NCI-H526 (cell line): ENCODE results near the gene SOX10.

Experiments used
- DNase-seq, 2 experiments: peaks; one replicate each; lab custom pipeline; 2025; lab: John Stamatoyannopoulos, UW

SOX10 gene

DNA sequence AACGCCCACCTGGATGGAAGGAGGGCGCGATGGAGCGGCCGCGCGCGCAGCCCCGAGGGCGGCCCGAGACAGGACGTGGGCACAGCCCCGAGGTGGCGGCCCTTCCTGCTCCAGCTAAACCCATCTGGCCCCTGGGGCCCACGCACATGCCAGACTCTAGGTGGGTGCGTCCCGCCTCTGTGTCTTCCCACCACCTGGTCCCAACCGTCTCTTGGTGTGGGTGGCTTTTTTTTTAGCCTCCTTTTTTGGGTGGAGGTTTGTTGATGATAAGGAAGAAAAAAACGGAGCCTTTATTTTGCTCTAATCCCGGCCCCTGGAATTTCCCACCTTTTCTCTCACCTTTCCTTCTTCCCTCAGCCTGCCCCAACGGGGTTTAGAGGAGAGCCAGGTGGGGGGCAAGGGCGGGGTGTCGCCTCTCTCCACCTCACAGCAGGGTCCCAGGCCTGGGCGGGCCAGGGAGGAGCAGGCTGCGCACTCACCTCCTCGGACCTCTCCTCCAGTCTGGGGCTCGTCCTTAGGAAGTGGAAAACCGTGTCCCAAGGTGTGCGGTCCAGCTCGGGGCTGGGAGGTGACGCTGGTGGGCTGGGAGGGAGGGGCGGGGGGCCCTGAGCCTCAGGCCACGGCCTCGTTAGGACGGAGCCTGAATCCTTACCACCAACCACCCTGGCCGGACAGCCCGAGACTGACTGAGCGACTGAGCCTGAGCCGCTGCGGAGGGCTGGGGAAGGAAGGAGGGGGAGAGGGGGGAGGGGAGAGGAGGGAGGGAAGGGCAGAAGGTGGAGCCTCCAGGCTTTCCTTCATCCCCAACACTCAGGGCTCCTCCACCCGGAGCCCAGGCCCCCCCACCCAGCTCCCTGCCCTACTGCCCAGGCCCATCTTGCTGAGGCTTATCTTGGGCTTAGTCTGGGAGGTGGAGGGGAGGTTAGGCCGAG, at the start of gene SOX10:
TSS of gene SOX10 (minus strand) at position 696 of the 932 bp plus-strand sequence. CDS start 771 bp downstream, outside the sequence.
- no peak for DNase-seq

DNA sequence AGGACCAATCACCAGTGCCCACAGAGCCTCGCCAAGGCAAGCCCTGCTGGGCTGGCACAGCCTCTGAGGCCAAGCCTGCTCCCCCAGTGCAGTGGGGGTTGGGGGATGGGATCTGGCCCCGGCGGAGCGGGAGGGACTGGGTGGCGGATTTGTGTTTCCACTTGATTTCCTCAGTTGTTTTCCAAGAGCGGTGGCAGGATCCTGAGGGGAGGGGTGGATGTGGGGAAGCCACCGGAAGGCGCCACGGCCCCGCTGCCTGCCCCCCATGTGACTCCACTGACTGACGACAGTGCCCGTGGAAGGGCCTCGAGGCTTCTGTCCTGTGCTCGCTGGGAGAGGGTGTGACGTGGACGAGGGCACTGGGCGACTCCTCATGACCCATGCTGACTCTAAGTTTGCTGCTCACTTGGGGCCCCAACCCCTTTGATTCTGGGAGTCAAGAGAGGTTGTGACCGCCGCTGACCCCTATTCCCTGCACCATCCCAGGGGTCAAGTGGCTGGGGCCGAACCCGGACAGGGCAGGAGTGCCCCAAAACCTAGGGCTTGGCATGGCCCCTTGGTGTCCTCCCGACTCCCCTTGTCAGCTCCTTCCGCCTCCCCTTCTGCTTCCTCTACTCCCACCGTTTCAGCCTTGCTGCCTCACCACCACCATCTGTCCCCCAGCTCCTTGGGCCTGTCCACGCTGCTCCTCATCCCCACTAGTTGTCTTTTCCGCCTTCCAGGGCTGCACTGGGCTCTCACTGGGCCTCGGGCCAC, 49.3 kb upstream of the SOX10 start:
- no peak for DNase-seq

DNA sequence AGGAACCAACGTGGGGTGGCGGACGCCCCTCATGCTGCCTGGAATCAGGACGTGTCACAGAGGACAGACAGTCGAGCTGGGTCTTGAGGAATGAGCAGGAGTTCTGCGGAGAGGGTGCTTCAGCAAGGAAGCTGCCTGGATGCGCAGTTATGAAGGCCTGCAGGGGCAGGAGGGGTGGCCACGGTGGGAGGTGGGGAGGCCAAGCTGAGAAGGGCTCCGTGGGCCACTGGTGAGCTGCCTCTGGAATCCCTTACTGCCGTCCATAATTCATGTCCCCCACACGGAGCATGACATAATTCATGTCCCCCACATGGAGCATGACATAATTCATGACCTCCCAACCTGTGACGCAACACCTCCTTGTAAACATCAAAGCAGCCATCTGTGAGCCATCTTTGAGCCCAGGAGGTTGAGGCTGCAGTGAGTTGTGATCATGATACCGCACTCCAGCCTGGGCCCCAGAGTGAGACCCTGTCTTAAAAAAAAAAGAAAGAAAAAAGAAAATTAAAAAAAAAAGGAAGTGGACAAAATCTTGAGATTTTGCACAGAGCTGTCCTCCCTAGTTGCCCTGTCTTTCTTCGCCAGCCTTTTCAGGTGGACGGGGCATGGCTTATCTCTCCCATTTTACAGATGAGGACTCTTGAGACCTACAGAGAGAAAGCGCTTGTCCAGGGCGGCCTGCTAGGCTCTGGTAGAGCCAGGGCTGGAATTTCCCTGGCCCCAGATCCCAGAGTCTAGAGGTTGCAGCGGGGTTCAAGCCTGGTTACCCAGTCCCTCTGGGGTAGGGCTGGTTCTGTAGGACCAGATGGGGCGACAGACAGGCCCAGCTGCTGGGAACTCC, 48.5 kb upstream of the SOX10 start:
- DNase-seq, result no peak

DNA sequence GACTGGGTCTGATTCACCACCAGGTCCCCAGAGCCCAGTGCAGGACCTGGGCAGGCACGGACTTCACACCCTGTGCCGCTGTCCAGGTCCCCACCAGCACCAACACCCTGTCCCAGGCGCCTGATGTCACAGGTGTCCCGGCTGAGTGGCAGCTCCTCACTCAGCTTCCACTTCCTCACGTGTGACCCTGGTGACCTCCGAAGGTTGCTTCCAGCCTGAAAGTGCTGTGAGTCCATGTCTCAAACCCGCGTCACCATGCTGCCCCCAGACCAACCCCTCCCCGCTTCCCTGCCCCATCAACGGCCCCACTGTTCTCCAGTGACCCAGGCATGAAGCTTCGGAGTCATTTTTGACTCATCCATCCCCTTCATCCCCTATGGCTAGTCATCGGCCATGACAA, 47.1 kb upstream of the SOX10 start:
- DNase-seq, result no peak

DNA sequence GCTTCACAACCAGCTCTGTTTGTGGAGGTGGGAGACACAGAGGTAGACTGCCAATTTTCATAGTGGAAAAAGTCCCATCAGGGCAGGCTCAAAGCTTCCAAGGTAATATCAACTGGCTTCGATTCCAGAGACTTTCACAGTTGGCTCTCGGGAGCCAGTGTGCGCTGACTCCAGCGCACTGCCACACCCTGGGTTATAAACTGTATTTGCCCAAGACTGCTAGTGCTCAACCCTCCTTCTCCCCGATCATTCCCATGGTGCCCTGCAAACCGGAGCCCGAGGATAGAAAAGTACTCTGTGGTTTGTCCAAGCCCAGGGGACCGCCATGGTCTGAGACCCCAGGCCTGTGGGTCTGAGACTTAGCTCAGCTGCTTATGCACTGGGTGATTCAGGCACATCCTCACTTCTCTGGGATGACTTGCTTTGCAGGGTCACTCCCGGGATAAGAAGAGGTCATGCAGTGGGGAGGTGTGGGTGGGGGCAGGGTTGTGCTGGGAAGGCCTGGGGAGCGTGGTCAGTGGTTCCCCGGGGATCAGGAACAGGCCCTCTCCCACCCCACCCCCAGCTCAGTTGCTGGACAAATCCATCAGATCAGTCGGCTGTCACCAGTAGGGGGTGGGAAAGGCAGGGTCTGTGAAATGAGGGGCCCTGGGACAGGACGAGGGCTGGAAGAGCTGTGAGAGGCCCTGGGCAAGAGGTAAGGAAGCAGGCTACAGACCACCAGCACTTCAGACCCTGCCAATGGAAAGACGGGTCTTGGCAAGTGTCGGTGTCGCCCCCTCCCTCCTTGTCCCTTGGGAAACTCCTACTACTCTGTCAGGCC, 46.2 kb upstream of the SOX10 start:
- DNase-seq, result no peak

DNA sequence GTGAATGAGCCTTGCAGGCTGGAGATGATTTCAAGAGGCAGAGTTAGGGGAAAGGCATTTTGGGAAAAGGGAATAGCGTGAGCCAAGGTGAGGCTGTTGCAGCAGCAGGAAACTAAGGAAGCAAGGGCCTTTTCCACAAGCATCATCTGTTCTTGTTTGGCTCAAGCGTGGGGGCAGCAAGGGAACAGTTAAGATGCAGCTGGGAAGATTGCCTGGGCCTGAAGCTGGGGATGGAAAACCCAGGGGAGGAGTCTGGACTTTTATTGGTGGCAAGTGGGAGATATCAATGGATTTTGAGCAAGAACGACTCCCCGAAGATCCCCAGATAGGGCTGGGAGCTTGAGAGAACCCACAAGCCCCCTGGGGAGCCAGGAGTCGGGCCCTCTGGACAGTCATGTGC, 45.5 kb upstream of the SOX10 start:
- no peak for DNase-seq

DNA sequence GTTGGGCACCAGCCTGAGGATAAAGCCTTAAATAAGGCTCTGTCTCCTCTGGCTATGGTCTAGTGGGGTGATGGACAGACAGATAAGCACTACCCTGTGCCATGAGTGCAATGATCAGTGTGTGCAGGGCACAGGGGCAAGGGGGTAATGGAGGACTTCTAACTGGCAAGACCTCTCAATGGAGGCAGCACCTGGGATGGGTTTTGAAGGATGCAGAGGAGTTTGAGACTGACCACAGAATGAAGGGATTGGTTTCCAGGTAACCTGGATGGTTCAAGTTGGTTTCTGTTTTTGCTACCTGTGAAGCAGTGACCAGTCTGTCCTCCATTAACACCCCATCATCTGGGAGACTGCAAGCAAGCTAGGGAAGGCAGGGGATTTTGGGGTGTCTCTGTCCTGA, 45.0 kb upstream of the SOX10 start:
- no peak for DNase-seq

DNA sequence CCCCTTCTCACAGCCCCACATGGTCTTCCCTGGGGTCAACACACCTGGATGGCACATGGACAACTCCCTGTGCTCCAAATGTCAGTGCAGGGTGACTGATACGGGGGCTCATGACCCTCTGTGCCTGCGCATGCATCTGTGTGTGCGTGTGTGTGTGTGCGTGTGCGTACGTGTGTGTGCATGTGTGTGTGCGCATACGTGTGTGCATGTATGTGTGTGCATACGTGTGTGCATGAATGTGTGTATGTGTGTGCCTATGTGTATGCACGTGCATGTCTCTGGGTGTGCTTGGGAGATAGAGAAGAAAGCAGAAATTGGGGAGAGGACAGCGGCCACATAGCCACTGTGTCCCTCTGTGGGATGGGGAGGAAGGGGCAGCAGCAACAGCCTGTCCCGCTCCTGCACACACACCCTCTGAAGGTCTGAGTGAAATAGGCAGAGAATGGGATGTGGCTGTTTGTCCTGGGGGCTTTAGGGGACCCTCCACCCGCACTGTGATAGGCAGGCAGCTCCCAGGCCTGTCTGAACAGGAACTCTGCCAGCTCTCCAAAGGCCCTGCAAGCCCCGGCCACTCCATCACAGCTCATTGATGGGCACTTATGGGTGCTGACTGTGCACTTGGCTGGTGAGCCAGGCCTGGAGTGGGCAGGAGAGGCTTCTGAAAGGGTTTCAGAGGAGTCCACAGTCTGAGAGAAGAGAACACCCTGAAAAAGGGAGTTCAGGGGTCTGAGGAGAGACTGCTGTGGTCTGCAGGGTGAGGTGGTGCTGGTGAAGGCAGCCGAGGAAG, 44.2 kb upstream of the SOX10 start:
- no peak for DNase-seq

DNA sequence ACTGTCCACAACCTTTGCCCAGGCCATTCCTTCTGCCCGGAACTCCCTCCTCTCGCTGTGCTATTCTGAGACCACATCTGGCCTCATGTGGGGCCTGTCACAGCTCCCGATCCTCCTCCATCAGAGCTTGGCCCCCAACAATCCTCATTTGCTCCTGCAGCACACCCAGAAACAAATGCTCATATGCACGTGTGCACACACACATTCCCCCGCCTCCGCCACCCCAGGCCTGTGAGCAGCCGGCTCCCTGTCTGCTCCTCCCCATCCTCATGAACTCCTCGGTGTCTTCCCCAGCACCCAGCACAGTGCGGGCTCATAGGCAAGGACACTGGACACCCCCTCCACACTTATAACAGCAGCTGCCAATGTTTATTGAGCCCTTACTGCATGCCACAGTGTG, 43.1 kb upstream of the SOX10 start:
- DNase-seq, result no peak

DNA sequence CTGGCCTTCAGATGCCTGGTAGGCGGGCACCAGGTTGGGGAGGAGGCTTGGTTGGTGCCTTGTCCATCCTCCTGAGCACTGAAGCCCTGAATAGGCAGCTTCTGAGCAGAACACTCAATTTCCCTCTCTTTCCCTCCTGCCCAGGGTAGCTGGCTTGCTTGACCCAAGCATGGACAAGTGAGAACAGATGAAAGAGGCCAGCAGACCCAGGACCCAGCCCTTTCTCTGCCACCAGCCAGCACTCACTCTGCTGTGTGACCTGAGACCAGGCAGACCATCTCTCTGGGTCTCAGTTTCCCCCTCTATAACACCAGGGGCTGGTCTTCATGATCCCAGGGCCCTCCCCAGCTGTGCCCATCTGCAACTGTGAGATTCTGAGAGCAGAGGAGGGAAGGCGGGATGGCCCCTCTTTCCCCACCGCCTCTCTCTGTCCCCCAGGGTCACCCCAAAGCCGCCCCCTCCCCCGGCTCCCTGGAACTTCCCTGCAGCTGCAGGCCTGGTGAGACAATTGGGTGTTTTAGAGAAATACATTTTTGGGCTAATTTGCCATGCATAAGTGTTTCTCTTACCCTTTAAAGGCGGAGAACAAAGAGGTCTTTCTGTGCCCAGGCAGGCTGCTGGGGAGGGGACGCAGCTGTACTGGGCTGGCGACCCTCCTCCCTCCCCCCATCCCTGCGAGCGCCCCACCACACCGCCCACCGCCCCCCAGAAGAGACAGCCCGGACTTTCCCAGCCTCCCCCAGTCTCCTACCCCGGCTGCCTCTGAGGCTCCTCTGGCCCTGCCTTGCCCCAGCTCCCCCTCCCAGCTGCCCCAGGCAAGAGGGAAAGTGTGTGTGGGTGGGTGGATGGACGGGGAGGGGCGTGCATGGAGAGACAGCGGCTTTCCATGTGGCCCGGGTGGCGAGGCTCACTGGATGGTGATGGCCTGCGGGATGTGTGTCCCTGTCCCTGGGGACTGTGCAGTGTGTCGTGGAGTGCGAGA, 42.1 kb upstream of the SOX10 start:
- no peak for DNase-seq

- DNase-seq, result no peak
Measured at GRCh38 chr22:38025514-38025913, 41.2 kb upstream of the SOX10 start.

GRCh38 chr22:38023045-38023444, 38.7 kb upstream of the SOX10 start:
- DNase-seq, result no peak

DNA sequence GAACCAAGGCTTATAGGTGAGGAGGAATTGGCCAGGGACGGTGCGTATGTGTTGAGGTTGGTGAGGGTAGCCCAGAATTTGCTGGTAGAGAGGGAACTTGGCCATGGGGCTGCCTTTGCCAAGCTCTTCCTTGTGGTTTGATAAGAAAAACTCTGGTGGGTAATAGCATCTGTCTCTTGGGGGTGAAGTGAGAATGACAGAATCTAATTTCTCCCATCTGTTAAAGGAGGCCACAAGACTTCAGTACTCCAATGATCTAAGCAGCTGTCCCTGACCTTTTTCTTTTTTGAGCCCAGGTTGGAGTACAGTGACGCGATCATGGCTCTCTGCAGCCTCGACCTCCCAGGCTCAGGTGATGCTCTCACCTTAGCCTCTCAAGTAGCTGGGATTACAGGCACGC, 36.9 kb upstream of the SOX10 start:
- no peak for DNase-seq

DNA sequence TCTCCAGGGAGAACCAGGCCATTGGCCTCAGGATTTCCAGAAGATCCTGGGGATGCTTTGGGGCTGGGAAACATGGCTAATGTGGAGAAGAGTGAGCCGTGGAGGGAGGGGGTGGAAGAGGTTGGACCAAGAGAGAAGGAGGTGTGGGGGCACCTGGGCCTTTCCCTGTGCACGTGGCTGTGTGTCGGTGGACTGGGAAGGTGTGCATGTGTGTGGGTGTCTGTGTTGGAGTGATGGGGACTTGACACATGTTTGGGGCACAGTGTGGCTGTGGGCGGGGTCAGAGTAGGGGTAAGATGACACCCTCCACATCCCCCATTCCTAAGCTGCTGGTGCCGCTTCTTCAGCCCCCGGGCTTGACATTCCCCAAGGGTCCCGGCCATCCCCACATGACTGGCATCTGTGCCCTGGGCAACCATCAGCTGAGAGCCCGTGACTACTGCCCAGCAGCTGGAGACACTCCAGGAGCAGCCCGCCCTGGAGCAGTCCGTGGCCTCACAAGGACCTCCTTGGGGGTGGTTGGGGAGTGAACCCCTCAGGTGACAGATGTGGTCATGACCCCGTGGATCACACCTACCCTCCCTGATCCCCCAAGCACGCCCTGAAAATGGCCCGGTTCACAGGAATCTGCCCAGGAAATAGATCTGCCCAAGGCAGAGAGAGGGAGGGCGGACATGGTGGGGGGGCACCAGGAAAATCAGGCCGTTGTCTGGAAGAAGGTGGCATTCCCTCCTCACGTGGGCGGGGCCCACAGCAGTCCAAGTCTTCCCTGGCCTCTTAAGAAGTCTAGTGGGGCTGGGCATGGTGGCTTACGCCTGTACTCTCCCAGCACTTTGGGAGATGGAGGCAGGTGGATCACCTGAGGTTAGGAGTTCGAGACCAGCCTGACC, 34.8 kb upstream of the SOX10 start:
- DNase-seq, result no peak

DNA sequence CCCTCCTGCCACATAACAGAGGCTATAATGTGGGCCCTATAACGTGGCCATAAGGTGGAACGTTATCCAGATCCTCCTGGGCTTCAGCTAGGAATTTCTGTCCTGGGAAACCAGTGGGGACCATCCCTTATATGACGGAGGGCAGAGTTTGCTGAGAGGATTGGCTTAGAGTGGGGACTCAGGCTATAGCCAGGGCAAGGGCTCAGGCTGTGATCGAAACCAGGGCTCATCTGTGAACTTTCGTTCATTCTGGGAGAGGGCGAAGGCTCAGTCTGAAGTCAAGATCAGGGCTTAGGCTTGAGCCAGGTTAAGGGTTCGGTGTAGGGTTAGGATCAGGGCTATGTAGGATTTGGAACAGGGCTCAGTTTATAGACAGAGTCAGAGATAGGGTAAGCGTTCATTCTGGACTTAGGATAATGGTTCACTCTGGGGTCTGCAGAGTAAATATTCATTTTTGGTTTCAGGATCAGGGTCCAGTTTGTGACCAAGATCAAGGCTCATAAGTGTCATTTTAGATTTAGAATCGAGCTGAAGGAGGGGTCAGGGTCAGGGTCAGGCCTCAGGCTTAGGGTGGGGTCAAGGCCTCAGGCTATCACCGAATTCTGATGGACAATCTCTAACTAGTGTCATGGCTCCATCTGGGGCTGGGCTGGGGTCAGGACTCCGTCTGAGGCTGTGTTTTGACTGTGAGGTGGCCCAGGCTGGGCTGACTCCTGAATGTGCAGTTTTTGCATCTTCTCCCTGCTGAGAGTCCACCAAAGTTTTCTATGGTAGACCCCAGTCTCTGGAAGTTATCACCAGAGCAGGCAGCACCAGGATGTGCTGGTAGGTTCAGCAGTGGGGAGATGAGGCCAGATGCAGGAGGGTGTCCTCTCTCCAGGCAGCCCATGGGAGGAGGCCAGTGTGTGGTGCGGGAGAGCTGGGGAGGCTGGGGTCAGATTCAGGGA, 33.9 kb upstream of the SOX10 start:
- DNase-seq, result no peak

DNA sequence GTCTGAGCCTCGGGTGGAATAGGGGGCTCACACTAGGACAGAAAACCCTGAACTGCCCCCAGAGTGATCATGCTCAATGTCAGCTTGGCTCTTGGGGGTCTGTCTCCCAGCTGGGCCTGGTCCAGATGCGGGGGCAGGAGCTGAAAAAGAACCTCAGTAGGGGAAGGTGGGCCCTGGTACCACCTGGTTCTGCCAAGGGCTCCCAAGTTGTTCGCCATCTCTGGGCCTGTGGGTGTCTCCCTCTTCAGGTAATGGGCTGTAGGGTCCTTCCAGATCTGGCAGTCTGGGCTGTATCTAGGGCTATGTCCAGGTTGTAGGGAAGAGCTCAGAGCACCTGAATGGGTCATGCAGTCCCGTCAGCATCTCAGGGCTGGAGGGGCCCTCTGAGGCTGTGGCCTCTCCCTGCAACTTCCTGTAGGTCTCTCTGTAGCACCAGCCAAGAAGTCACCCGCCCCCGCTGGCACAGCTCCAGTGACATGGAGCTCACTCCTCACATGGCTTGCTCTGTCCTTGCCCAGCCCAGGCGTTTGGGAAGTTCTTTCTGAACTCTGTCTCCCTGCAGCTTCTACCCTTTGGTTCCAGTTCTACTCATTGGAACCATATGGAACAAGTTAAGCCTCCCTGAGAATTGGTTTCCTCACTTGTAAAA, 33.0 kb upstream of the SOX10 start:
- no peak for DNase-seq
